OCI-LY1 (cell line): ENCODE measurements around the gene RNF38.

Source experiments
- CTCF ChIP-seq: fragments of 200-600 bp; sonication (generic), shearing (Covaris generic); IDR thresholded peaks from 2 replicates; pipeline ENCODE4 v1.5.1; 2017; ENCODE audit warnings: mild to moderate bottlenecking, antibody characterized with exemption, low read length, moderate library complexity, mixed read lengths
- EZH2 ChIP-seq: fragments of 200-600 bp; sonication (generic), shearing (Covaris generic); IDR thresholded peaks from 2 replicates; pipeline ENCODE4 v1.8.0; 2017; ENCODE audit warnings: borderline replicate concordance, mixed run types, mild to moderate bottlenecking, antibody characterized with exemption, low read length, moderate library complexity, mixed read lengths

- no peak for TF ChIP-seq CTCF
- no peak for TF ChIP-seq EZH2
Observed at GRCh38 chr9:36445800-36446361, 45.8 kb upstream of the RNF38 start.
